OCI-LY1 (cell line): ENCODE results near the gene EXOC3L1.

Experiments
- H2AFZ ChIP-seq: fragments of 200-600 bp; sonication (generic), shearing (Covaris generic); 2 replicates; pipeline ENCODE4 v1.6.0; 2014; ENCODE audit warnings: antibody characterized with exemption, mild to moderate bottlenecking, low read length
- H3F3A ChIP-seq: fragments of 200-600 bp; sonication (generic), shearing (Covaris generic); 2 replicates; pipeline ENCODE4 v1.6.0; 2014; ENCODE audit warnings: mild to moderate bottlenecking, antibody characterized with exemption, low read length, moderate library complexity; ENCODE audit not compliant: insufficient read depth
- H3K27ac ChIP-seq: fragments of 200-600 bp; sonication (generic); 2 replicates; pipeline ENCODE4 v1.5.1; 2014; ENCODE audit warnings: low read length, mixed run types, mild to moderate bottlenecking, low read depth; ENCODE audit not compliant: poor library complexity, severe bottlenecking
- H3K27me3 ChIP-seq: fragments of 200-600 bp; sonication (generic); 2 replicates; pipeline ENCODE4 v1.6.0; 2014; ENCODE audit warnings: antibody characterized with exemption, mild to moderate bottlenecking, low read length, moderate library complexity; ENCODE audit not compliant: insufficient read depth
- H3K36me3 ChIP-seq: fragments of 200-600 bp; sonication (generic); 2 replicates; pipeline ENCODE4 v1.6.1; 2014; ENCODE audit warnings: mild to moderate bottlenecking, antibody characterized with exemption, low read length, moderate library complexity, mixed read lengths; ENCODE audit not compliant: insufficient read depth
- H3K4me1 ChIP-seq: fragments of 200-600 bp; sonication (generic); 2 replicates; pipeline ENCODE4 v1.5.1; 2014; ENCODE audit warnings: mild to moderate bottlenecking, low read length, moderate library complexity; ENCODE audit not compliant: insufficient read depth, severe bottlenecking
- H3K4me2 ChIP-seq: fragments of 200-600 bp; sonication (generic), shearing (Covaris generic); 2 replicates; pipeline ENCODE4 v1.6.1; 2014; ENCODE audit warnings: low read length
- H3K4me3 ChIP-seq: fragments of 200-600 bp; sonication (generic); 2 replicates; pipeline ENCODE4 v1.5.1; 2014; ENCODE audit warnings: low read length, low read depth, mild to moderate bottlenecking, mixed read lengths; ENCODE audit not compliant: poor library complexity, severe bottlenecking
- H3K79me2 ChIP-seq: fragments of 200-600 bp; shearing (Covaris generic); 2 replicates; pipeline ENCODE4 v1.6.1; 2016; ENCODE audit warnings: mixed run types, low read length, mixed read lengths; ENCODE audit not compliant: insufficient read depth
- H3K9ac ChIP-seq: fragments of 200-600 bp; sonication (generic), shearing (Covaris generic); 2 replicates; pipeline ENCODE4 v1.6.1; 2014; ENCODE audit warnings: mild to moderate bottlenecking, low read length, mixed read lengths
- H3K9me2 ChIP-seq: fragments of 200-600 bp; sonication (generic), shearing (Covaris generic); 2 replicates; pipeline ENCODE4 v1.6.1; 2014; ENCODE audit warnings: low read depth, mild to moderate bottlenecking, low read length, mixed read lengths
- H3K9me3 ChIP-seq: fragments of 200-600 bp; shearing (Covaris generic); 2 replicates; pipeline ENCODE4 v1.6.1; 2014; ENCODE audit warnings: low read length, mixed read lengths
- H4K20me1 ChIP-seq: fragments of 200-600 bp; sonication (generic), shearing (Covaris generic); 2 replicates; pipeline ENCODE4 v1.6.0; 2016; ENCODE audit warnings: mild to moderate bottlenecking, low read length; ENCODE audit not compliant: insufficient read depth
- EZH2 ChIP-seq: fragments of 200-600 bp; sonication (generic), shearing (Covaris generic); IDR thresholded peaks from 2 replicates; pipeline ENCODE4 v1.8.0; 2017; ENCODE audit warnings: borderline replicate concordance, mixed run types, mild to moderate bottlenecking, antibody characterized with exemption, low read length, moderate library complexity, mixed read lengths
- TF ChIP-seq, protein P1 (sequence below): fragments of 200-600 bp; sonication (generic), shearing (Covaris generic); IDR thresholded peaks from 2 replicates; pipeline ENCODE4 v1.5.1; 2017; ENCODE audit warnings: mild to moderate bottlenecking, antibody characterized with exemption, low read length, moderate library complexity, mixed read lengths

EXOC3L1 gene

DNA sequence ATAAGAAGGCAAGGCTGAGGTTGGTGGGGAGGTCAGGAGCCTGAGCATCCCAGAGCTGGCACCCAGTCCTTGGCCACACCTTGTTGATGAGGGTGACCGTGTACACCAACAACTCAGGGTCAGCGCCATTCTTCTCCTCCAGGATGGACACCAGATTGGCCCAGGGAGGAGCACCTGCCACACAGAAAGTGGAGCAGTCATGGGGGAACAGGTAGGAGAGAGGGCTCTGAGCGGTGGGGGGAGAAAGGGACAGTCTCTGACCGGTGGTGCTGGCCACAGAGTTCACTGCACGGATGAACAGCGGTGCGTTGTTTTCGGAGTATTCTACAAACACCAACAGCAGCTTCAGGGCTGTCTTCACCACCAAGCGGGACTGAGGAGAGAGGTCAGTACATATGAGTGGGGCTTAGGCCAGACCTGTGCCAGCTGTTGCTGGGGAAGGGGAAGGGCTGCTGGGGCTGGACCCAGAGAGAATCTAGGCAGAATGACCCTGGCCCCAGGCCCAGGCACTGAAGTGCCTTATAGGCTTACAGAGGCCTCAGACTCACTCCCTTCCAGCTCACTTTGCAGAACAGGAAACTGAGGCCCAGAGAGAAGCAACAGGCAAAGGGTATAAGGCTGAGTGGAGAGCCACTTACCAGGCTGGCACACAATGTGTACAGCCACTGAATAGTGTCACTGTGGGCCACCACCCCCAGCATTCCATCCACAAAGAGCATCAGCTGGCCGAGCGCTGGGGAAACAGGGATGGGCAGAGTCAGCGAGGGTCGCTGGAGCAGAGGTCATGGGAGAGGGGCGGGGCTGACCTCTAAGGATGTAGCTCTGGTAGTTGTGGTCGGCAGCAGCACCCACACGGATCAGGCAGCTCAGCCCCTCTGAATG, 47.7 kb upstream of the EXOC3L1 start:
- Histone ChIP-seq H4K20me1 (no peaks in the 10 kb centered on the region), H3K4me1 (no peaks in the 10 kb centered on the region), H3K27ac (no peak overlapping the region), H3K4me2 (no peak overlapping the region), H2AFZ (no peak overlapping the region), H3F3A (no peaks in the 10 kb centered on the region), H3K79me2 (no peaks in the 10 kb centered on the region), H3K9me3 (no peaks in the 10 kb centered on the region), H3K4me3 (no peak overlapping the region), H3K27me3 (no peaks in the 10 kb centered on the region), H3K9me2 (no peaks in the 10 kb centered on the region), H3K9ac (no peak overlapping the region), H3K36me3 (peaks cover 4% of the 10 kb centered on the region; the same call in 1 of the 2 replicates)
- TF ChIP-seq, protein P1, sequence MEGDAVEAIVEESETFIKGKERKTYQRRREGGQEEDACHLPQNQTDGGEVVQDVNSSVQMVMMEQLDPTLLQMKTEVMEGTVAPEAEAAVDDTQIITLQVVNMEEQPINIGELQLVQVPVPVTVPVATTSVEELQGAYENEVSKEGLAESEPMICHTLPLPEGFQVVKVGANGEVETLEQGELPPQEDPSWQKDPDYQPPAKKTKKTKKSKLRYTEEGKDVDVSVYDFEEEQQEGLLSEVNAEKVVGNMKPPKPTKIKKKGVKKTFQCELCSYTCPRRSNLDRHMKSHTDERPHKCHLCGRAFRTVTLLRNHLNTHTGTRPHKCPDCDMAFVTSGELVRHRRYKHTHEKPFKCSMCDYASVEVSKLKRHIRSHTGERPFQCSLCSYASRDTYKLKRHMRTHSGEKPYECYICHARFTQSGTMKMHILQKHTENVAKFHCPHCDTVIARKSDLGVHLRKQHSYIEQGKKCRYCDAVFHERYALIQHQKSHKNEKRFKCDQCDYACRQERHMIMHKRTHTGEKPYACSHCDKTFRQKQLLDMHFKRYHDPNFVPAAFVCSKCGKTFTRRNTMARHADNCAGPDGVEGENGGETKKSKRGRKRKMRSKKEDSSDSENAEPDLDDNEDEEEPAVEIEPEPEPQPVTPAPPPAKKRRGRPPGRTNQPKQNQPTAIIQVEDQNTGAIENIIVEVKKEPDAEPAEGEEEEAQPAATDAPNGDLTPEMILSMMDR = no peak
- TF ChIP-seq EZH2 = no peak

DNA sequence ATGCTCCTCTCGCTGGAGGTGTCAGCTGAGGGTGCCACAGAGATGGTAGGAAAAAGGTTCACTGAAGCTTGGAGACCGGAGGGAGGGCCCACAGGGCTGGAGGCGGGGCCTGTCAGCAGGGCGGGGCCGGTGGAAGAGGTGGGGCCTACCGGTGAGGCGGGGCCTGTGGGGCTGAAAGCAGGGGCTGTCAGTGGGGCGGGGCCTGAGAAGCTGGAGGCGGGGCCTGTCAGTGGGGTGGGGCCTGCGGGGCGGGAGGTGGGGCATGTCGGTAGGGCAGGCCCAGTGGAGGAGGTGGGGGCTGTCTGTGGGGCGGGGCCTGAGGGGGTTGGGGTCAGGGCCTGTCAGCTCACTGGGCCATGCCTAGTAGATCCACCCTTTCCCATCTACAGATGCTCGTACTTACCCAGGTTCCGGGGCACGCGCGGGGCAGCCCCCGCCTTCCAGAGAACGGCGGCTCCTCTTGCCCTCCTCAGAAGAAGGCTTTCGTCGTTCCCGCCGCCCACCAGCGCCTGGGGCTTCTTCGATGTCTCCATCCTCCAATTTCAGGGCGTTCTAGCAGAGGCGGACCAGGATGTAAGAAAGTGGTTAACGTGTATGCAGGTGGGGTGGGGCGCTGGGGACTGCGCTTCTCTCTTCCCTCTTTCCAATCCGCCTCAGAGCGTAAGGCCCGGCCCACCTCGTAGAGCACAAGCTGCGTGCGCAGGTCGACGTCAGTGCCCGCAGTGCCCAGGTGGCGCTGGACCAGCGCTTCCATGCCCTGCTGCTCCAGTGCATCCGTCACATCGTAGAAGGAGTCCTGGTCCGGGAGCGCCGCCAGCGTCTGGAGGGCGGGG, 46.8 kb upstream of the EXOC3L1 start:
- no peaks in the 10 kb centered on the region for H3K4me1 ChIP-seq
- no peaks in the 10 kb centered on the region for H3K9me3 ChIP-seq
- no peaks in the 10 kb centered on the region for H4K20me1 ChIP-seq
- no peak overlapping the region for H3K4me3 ChIP-seq
- TF ChIP-seq, protein P1 = no peak
- TF ChIP-seq EZH2 = no peak
- H3K9me2 ChIP-seq = no peaks in the 10 kb centered on the region
- H2AFZ ChIP-seq = no peak overlapping the region
- H3K9ac ChIP-seq = no peak overlapping the region
- H3K27ac ChIP-seq = no peak overlapping the region
- H3K79me2 ChIP-seq = no peaks in the 10 kb centered on the region
- no peaks in the 10 kb centered on the region for H3K27me3 ChIP-seq
- peaks cover 6% of the 10 kb centered on the region for H3K36me3 ChIP-seq
- H3F3A ChIP-seq = no peaks in the 10 kb centered on the region
- no peak overlapping the region for H3K4me2 ChIP-seq

DNA sequence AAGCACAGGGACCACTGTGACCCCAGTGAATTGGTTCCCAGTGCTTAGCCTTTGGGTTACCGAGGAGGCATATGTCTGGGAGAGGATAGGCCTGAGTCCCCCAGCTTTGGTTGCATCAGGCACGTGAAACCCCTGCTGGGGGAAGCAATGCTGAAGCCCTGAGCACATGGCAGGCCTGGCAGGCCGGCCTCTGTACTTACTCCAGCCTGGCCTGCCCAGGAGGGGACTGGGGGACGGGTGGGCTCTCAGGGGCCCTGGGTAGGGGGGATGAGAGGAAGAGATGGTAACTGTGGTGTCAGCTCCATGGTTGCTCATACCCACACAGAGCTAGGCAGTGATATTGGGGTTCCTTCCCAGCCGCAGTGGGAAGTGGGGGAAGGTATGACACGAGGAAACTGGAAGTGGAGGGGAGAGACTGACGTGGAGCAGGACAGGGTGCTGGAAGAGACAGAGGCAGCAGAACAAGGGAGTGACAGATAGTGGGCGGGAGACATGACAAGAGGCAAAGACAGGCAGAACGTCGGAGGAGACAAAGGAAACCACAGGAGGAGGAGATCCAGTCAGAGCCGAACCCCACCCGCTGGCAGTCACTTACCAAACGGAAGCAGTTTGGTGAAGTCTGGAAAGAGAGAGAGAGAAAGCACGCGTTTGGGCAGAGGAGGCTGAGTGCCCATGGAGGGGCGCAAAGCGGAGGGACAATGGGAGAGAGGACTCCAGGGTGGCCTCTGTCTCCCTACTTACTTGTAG, 46.1 kb upstream of the EXOC3L1 start:
- H3K79me2 ChIP-seq = no peaks in the 10 kb centered on the region
- H3K9ac ChIP-seq = no peak overlapping the region
- no peak overlapping the region for H2AFZ ChIP-seq
- H3K4me2 ChIP-seq = no peak overlapping the region; the same call in 1 of the 2 replicates
- no peak overlapping the region for H3K4me3 ChIP-seq
- H3K27me3 ChIP-seq = no peaks in the 10 kb centered on the region
- no peaks in the 10 kb centered on the region for H3K9me2 ChIP-seq
- no peak overlapping the region for H3K27ac ChIP-seq
- no peaks in the 10 kb centered on the region for H3F3A ChIP-seq
- TF ChIP-seq, protein P1 = no peak
- TF ChIP-seq EZH2 = no peak
- no peaks in the 10 kb centered on the region for H3K4me1 ChIP-seq
- H3K9me3 ChIP-seq = no peaks in the 10 kb centered on the region
- peaks cover 13% of the 10 kb centered on the region for H3K36me3 ChIP-seq
- H4K20me1 ChIP-seq = no peaks in the 10 kb centered on the region
